Stimulated activated CD8-positive, alpha-beta memory T cell treated with anti-CD3 and anti-CD28 coated beads, Interleukin-4, amount 100 ng/mL, for 4 hours (primary cell): ENCODE measurements around the gene RAB11FIP3.
"Not testable (repeated sequence)": the region's sequence is repeated elsewhere in the genome, so short reads cannot be mapped to it uniquely, and the experiment has no call there.

Experiments
- DNase-seq, 2 donors: peaks; one replicate each; pipeline ENCODE4 v3.0.0-alpha.2; 2020; ENCODE audit warnings: low read depth in 2 of 2, low spot score in 1 of 2

Gene RAB11FIP3

DNA sequence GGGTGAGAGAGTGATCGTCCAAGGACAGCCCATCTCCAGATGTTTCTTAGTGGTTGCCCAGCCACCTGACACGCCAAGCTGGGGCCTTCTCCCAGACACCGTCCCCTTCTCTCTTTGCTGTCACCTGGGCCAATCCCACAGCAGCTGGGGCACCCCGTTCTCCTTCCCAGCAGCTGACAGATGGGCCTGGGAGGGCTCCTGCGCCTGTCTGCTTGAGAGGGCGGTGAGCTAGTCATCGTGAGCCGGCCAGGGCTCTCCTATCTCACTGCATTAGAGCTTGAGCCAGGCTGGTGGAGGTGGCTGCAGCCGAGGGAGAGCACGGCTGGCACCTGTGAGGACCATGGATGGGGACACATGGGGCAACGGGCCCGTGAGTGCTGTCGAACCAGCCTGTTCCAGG, 41.2 kb downstream of the RAB11FIP3 start:
- no peak for DNase-seq

DNA sequence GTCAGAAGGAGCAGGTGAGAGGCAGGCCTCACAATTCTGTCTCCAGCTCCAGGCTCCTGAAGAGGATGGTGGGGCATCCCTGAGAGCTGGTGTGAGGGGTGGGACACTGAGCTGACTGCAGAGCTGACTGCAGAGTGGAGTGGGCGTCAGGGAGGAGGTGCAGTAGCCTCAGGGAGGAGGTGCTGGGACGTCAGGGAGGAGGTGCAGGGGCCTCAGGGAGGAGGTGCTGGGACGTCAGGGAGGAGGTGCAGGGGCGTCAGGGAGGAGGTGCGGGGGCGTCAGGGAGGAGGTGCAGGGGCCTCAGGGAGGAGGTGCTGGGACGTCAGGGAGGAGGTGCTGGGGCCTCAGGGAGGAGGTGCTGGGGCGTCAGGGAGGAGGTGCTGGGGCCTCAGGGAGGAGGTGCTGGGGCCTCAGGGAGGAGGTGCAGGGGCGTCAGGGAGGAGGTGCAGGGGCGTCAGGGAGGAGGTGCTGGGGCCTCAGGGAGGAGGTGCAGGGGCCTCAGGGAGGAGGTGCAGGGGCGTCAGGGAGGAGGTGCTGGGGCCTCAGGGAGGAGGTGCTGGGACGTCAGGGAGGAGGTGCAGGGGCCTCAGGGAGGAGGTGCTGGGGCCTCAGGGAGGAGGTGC, 41.9 kb downstream of the RAB11FIP3 start:
- DNase-seq: not testable (repeated sequence)

DNA sequence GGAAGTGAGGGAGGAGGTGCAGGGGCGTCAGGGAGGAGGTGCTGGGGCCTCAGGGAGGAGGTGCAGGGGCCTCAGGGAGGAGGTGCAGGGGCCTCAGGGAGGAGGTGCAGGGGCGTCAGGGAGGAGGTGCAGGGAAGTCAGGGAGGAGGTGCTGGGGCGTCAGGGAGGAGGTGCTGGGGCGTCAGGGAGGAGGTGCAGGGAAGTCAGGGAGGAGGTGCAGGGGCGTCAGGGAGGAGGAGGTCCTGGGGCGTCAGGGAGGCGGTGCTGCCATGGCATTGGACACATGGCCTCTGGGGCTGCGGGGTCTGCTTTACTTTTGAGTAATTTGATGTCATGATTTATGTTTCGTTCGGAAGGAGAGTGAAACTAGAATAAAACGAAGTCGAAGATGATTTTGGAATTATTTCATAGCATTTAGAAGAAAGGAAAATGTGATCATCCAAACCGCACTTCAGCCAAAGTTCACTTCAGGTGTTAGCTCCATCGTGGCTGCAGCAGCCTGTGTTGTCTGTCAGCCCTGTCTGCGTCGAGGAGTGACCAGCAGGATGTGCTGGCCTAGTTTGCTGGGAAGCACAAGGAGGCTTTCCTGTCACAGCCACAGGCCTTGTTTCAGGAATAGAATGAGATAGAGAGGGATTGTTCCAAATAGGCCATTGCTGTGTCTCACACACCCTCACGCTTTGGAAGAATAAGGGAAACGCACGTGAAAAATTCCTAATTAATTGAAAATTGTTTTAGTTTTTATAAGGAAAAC, 42.8 kb downstream of the RAB11FIP3 start:
- no peak for DNase-seq

DNA sequence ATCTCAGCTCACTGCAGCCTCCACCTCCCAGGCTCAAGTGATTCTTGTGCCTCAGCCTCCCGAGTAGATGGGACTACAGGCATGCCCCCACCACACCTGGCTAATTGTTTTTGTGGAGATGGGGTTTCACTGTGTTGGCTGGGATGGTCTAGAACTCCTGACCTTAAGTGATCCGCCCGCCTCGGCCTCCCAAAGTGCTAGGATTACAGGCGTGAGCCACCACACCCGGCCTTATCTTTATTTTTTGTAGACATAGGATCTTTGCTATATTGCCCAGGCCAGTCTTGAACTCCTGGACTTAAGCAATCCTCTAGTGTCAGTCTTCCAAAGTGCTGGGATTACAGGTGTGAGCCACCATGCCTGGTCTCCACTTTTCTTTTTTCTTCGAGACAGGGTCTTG, 44.0 kb downstream of the RAB11FIP3 start:
- not testable (repeated sequence) for DNase-seq

DNA sequence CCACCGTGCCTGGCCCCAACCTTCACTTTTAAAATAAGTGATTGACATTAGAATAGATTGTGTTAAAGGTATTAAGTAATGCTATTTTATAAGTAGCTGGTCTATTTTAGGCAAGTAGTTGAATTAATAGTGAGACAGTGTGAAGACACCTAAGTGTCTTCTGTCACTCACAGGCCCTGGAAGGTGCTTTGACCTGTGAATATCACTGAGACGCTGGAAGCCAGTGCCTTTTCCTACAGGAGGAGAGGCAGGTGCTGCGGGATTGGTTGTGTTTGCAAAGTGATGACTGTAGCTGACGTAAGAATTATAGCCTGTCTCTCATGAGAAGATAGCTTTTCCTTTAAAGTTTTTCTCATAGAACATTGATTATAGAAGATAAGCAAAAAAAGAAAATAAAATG, 45.0 kb downstream of the RAB11FIP3 start:
- DNase-seq: no peak

DNA sequence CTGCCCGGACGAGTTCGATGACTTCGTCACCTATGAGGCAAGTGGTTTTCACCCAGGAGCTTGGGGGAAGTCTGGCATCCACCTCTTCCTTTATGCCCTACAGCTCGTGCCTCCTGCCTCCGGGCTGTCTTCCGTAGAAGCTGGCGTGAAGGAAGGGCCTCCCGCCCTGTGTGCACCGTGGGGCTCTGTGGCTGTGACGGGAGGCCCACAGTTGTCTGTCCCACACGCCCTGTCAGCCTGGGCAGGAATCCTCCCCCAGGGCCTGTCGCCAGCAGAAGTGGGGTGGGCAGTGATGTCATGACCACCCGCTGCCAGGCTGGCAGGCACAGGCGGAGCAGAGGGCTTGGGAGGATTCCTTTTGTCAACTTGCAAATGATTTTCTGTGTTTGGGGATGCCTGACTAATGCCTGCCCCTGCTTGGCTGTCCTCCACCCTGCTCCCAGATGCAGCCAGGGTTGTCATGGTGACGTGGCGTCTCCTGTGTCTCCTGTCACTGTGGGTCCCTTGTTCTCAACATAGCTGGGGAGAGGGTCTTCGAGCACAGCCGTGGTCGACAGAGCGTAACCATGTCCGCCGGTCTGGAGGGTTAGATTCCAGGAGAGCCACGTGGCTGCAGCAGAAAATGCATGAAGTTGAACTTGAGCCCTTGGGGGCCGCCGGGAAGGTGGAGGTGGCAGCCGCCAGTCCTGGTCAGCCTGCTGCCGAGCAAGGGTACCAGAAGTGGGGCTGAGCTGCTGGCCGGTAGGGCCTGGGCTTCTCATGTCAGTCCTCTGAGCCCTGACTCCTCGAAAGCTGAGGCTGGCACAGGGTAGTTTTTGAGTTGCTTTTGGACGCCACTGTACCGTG, 46.1 kb downstream of the RAB11FIP3 start:
- no peak for DNase-seq

DNA sequence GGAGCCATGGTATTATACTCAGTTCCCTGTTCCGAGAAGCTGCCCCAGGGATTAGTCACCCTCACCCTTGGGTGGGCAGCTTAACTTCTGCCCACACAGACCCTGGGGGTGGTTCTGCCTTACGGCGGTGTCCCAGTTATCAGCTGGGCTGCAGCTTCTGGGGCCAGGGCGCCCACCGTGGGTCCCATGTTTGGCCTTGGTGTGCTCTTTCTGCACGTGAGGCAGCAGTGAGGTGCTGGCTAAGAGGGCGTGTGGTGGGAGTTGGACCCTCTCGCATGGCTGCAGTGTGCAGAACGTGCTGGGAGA, 46.7 kb downstream of the RAB11FIP3 start:
- no peak for DNase-seq

DNA sequence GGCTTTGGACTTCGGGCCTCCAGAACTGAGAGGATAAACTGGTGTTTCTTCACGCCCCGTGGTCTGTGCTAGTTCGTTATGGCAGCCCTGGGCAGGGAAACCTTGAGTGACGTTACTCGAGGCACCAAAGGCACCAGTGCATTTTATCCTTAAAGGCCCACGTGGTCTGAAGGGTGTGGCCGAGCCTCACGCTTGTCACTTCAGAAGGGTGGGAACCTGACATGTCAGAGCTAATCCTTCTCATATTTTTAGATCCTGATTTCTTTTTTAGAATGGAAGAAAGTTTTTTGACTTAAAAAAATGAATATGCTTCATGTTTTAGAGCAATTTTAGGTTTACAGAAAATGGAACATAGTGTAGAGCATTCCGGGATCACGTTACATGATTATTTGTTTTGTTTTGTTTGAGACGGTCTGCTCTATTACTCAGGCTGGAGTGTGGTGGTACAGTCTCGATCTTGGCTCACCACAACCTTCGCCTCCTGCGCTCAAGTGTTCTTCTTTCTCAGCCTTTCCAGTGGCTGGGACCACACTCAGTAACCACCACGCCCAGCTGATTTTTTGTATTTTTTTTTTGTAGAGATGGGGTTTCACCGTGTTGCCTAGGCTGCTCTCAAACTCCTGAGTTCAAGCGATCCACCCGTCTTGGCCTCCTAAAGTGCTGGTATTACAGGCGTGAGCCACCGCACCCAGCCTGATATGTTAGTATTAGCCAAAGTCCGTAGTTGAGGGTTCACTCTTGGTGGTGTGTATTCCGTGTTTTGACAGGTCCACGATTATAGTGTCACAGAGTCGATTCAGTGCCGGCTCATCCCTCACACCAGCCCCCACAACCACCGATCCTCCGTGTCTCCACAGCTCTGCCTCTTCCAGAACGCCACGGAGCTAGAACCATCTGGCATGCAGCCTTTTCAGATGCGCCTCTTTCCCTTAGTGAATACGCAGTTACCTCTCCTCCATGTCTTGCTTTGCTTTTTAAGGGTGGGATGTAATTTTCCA, 47.9 kb downstream of the RAB11FIP3 start:
- no peak for DNase-seq

DNA sequence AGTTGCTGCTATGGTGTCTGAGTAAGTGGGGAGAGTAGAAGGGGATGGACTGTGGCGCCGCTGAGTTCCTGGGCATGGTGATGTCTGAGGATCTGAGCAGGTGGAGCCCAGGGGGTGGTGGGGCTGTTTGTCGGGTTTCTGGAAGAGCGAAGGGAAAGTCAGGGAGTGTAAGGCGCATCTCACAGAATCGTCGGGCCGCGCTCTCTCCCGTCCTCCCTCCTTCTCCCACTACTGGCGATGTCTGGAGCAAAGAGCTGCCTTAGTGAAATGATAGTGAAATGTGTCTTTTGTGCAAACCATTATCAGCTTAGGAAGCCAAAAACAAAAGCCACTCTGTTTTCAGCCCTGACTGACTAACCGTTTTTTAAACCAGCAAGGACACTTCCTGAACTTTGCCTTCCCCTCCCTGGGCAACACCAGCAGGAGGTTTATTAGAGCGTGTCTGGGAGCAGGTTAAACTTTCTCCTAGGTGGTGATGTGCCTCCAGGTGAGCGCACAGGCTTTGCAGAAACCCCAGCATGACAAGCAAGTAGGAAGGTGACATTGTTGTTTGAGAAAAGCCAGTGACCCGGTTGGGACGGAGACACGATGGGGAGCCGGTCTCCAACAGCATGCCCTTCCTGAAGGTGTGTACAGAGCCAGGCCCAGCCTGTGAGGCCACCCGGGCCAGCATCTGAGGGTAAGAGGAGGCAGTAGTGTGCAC, 49.1 kb downstream of the RAB11FIP3 start:
- no peak for DNase-seq

DNA sequence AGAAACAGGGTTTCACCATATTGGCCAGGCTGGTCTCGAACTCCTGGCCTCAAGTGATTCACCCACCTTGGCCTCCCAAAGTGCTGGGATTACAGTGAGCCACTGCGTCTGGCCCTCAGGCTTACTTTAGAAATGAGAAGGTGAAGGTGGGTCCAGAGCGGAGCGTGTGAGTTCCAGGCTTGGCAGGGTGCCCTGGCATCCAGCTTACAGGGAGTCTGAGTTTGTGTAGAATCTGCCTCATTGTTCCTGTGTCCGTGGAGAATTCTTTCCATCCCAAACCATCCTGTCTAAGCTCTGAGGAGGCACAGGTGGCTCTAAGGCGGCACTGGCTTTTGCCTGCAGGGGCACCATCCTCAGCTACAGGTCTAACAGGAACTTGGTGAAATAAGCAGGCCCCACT, 50.6 kb downstream of the RAB11FIP3 start:
- no peak for DNase-seq

DNA sequence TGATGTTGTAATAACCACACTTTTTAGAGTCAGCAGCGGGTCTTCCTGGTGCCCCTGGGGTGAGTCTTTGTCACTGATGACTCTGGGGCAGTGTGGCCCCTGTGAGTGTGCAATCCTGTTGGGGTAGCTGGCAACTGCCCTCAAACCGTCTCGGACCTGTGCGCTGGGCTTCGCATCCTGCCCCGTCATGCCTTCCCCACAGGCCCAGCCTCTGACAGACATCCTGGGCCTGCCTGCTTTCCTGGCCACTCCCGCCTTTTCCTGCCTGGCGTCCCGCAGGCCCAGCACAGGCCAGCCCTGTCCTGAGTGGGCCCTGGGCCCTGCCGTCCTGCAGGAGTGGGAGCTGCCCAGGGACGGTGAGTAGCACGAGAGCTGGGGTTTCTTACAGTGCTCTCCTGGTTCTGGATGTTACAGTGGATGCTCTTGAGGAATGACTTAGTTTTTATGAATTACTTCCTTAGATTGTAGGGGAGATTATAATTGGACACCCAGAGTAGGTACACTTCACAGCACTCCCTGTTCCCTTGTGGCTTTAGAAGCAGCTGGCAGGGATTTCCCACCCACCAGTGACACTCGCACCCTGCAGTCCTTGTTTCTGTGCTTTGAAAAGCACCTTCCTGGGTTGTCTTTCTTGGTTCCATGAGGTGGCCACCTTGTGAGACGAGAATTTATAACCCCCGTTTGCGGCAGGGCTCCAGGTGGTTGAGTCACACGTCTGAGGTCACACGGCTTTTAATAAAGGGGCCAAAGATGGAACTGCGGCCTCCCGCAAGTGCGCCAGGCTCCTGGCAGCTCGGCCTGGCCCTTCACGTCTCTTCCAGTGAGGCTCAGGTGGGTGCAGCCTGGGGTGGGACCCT, 52.1 kb downstream of the RAB11FIP3 start:
- no peak for DNase-seq

DNA sequence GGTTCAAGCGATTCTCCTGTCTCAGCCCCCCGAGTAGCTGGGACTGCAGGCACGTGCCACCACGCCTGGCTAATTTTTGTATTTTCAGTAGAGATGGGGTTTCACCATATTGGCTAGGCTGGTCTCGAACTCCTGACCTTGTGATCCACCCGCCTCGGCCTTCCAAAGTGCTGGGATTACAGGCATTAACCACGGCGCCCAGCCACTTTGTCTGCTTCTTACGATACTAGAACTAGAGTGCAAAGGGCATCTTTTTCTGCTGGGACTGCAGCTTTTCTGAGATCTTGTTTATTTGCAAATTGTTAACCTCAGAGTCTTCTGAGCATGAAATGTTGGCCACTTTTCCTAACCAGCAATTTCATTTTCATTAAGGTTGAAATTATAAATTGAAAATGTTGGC, 52.8 kb downstream of the RAB11FIP3 start:
- DNase-seq: not testable (repeated sequence)

DNA sequence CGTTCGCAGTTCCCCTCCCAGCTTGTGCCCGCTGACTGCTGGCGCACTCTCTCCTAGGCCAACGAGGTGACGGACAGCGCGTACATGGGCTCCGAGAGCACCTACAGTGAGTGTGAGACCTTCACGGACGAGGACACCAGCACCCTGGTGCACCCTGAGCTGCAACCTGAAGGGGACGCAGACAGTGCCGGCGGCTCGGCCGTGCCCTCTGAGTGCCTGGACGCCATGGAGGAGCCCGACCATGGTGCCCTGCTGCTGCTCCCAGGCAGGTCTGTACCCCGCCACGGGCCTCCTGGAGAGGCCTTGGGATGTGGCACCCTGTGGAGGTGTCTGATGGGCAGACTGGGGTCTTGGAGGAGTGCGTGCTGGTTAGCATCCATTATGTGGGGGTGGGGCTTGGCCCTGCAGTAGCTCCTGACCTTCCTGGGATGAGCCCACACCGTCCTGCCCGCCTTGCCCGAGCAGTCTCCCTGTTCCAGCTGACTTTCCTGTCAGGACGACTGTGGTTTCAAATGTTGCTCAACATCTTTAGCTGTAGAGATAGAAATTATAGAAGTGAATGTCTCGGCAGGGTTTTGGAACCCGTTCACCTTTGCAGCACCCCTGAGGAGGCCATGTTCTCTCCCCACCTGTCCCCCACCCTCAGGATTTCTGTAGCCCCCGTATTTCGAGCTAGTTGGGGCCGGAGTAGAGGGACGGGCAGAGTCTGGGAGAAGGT, 57.2 kb downstream of the RAB11FIP3 start:
- no peak for DNase-seq

DNA sequence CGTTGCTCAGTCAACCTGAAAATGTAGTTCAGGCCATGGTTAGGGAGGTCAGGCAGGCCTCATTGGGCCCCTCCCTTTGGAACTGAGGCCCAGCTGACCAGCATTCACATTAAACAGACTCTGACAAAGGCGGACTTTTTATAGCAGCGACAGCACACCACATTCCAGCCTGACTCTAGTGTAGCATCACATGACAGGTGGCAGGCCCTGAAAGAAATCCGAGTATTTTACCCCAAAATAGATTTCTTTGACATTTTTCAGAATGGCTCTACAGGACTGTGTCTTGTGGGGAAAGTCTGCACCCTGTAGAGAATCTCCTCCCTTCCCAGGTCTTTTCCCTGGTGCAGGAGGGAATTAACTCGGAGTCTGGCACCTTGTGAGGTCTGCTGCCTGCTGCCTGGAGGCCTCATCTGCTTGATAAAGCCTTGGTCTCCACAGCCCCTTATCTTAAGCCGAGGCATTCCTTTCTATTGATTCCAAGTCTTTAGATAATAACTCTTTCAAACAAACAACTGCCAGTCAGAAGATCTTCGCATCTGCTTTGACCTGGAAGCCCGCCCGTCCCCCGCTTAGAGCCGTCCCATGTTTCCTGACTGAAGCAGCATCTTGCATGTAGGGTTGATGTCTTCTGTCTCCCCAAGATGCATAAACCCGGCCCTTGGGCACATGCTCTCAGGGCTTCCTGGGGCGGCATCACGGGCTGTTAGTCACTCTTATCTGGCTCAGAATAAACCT, 58.1 kb downstream of the RAB11FIP3 start:
- DNase-seq: no peak

DNA sequence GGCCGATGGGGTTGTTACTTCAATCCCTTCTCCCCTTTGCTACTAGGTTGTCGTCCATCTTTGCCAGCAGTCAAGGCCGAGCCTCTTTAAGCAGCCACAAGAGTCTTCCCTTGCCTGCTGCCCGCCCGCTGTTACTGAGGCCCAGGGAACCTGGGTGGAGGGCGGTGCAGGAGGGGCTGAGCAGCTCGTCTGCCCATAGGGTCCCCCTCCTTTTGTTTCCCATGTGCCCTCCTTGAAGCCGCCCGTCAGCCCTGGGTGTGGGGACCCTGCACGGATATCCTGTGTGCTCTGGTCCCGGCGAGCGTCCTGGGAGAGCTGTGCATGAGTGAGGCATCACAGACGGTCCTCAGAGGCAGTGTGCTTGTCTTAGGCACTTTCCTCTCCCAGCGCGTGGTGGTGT, 64.2 kb downstream of the RAB11FIP3 start:
- DNase-seq: no peak

DNA sequence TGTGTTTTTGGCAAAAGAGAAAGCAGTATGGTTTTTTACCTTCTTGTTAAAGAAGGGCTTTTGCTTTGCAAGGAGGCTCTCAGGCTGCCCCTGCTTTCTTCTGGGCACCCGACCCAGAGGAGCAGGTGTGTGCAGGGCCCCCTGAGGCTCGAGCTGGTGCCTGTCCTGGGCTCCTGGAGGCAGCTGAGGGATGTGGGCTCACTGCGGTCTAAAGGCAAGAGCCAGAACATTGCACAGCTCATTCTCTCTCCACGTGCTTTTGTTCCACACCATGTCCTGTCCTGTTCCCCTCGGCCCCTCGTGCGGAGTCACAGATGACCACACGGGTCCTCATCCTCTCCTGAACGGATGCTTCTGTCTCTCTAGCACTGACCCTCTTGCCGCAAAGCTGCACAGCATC, 65.3 kb downstream of the RAB11FIP3 start:
- DNase-seq: no peak

DNA sequence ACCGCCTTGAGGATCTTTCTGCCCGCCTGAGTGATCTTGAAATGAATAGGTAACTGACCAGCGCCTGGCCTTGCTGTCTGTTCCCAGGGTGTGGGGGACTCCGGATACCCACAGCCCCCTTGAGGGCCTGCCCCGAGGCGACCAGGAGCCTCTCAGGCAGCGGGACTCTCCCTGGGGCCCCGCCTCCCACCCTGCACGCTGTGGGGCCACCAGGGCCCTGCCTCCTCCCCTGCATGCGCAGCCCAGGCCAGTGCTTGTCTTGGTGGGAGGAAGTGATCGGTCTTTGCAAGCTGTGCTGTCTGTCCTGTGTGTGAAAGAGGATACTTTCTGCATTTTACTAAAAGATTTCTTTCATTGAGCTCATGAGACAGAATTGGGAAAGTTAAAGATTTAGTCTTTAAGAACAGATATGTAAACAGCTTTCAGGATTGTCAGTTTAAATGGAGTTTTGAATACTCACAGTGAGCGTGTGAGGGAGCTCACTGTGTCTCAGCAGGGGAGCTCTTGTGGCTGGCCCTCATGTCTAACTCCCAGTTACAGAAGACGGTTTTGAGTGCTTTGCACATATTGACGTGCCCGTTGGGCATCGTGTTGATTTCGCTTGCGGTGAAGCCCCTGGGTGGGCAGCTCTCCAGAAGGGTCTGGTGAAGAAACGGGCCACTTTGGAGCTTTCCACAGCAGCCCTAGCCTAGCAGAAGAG, 65.9 kb downstream of the RAB11FIP3 start:
- no peak for DNase-seq
